ENCODE data around the gene COX8A. TPM values are rescaled to one million over a fixed set of nuclear protein-coding genes. Genes with fewer than 3 reads are reported as not detected.

COX8A gene
- total and polyA plus RNA-seq, 2 of the 8 experiments (the other 6 are each of a cell fraction or from before 2014, with no cell fraction given): 365 to 1,720 TPM

GRCh38 chr11:63942803-63943202, 31.6 kb upstream of the COX8A start:
- no peak overlapping the region for H2BK5ac ChIP-seq (ENCODE audit: low read depth, low read length)
- 84% methylated on average over 3 of the region's 3 CpGs; no CpG with 5 or more reads in 1 of the 2 experiments for WGBS, 2 experiments (ENCODE audit: extremely low coverage in 1 of 2, insufficient coverage in 1 of 2, insufficient read length in 1 of 2, insufficient replicate concordance in 2 of 2, low coverage in 1 of 2, low lambda C conversion rate in 2 of 2, missing lambda C conversion rate in 1 of 2)
- H3K4me2 ChIP-seq (ENCODE audit: insufficient read depth in 1 of 2, low read depth in 2 of 2, low read length in 2 of 2): no peak overlapping the region
- H3K14ac ChIP-seq (ENCODE audit: insufficient read length): no peak overlapping the region
- H3K9ac ChIP-seq (replicated peaks in 1 of 4; ENCODE audit: extremely low read depth in 1 of 4, low read depth in 3 of 4, low read length in 3 of 4): no peak overlapping the region
- H3K79me1 ChIP-seq (ENCODE audit: low read depth, low read length): peaks cover 3% of the 10 kb centered on the region; the same call in 1 of the 2 replicates
- H3K9me3 ChIP-seq (ENCODE audit: insufficient read depth in 2 of 2, low read depth in 1 of 2, low read length in 1 of 2): no peaks in the 10 kb centered on the region
- no peak overlapping the region for H2AFZ ChIP-seq (ENCODE audit: low read length)
- no peak overlapping the region for H3K27ac ChIP-seq (ENCODE audit: low read depth, low read length)
- no peak overlapping the region for H3K23ac ChIP-seq (ENCODE audit: insufficient read length)
- H2BK12ac ChIP-seq (ENCODE audit: low read depth, low read length): 0 out of 2 replicates have a peak overlapping the region, but pooled peaks have one; percentile 50
- H2BK15ac ChIP-seq (ENCODE audit: low read length): no peak overlapping the region
- H3K18ac ChIP-seq (ENCODE audit: extremely low read depth, low read length): no peak overlapping the region
- H2AK5ac ChIP-seq (ENCODE audit: low read depth, low read length): no peak overlapping the region
- peaks cover 8 to 15% of the 10 kb centered on the region in 2 experiments for H4K20me1 ChIP-seq (replicated peaks in 1 of 2; ENCODE audit: control insufficient read depth in 1 of 2, insufficient read depth in 2 of 2, low read length in 2 of 2)
- H3K27me3 ChIP-seq (replicated peaks in 1 of 4; ENCODE audit: control insufficient read depth in 3 of 4, extremely low read depth in 1 of 4, insufficient read depth in 3 of 4, low read length in 3 of 4): no peaks in the 10 kb centered on the region
- H2BK20ac ChIP-seq (ENCODE audit: low read length): no peak overlapping the region
- H3K23me2 ChIP-seq (ENCODE audit: low read depth, low read length): peaks cover 12% of the 10 kb centered on the region
- peaks cover 4 to 52% of the 10 kb centered on the region in 2 experiments for H3K79me2 ChIP-seq (ENCODE audit: control insufficient read depth in 1 of 2, insufficient read depth in 2 of 2, low read length in 2 of 2)
- FAIRE-seq (no peak), DNase-seq (ENCODE audit: low read depth in 1 of 2, low spot score in 2 of 2) (no peak)
- POLR2A ChIA-PET (ENCODE audit: partially characterized antibody): interaction anchor here (0.9 to 2.5 kb wide), 4 partner anchors 23 to 178 kb away, joined by 3 to 9 read pairs (median 4); partner anchors contain the start of gene ZFTA
- no peak overlapping the region for H3K4ac ChIP-seq (replicated peaks; ENCODE audit: insufficient read length, low read depth, low read length)
- no peak overlapping the region for H2BK120ac ChIP-seq (replicated peaks; ENCODE audit: low read depth, low read length)
- H4K91ac ChIP-seq (replicated peaks; ENCODE audit: insufficient read length, low read length): no peak overlapping the region
- H3K4me3 ChIP-seq (ENCODE audit: extremely low read depth in 1 of 4, insufficient read depth in 2 of 4, low read depth in 3 of 4, low read length in 4 of 4): no peak overlapping the region
- CTCF ChIA-PET (ENCODE audit: partially characterized antibody): interaction anchor here (0.6 to 6.3 kb wide), 8 partner anchors 8 to 206 kb away, joined by 3 to 51 read pairs (median 3); partner anchors contain the start of gene RCOR2
- H3K56ac ChIP-seq (replicated peaks; ENCODE audit: insufficient read length, low read depth, low read length): no peak overlapping the region
- peaks cover 6 to 14% (median 10%) of the 10 kb centered on the region in 4 experiments; a peak in 6 of 8 replicates for H3K36me3 ChIP-seq (ENCODE audit: control insufficient read depth in 2 of 4, insufficient read depth in 4 of 4, low read length in 3 of 4)
- H4K5ac ChIP-seq (ENCODE audit: insufficient read length, low read depth, low read length): no peak overlapping the region
- H3K4me1 ChIP-seq (replicated peaks in 1 of 4; ENCODE audit: control insufficient read depth in 3 of 4, insufficient read depth in 4 of 4, low read length in 3 of 4): no peaks in the 10 kb centered on the region; a peak in 2 of 7 replicates
- no peak overlapping the region for H4K8ac ChIP-seq (ENCODE audit: extremely low read depth, insufficient read depth, low read length)
- TF ChIP-seq KDM4A (IDR thresholded peaks at IDR 0.05; ENCODE audit: low read depth, low read length, severe bottlenecking): no peak
- no peak for TF ChIP-seq SUZ12 (IDR thresholded peaks at IDR 0.05; ENCODE audit: low read length)
- no peak for TF ChIP-seq NRF1 (IDR thresholded peaks at IDR 0.05; ENCODE audit: low read depth, low read length)
- TF ChIP-seq NANOG (IDR thresholded peaks at IDR 0.05; ENCODE audit: insufficient read depth, low read depth, low read length, poor library complexity, severe bottlenecking): no peak
- no peak for TF ChIP-seq RBBP5 (IDR thresholded peaks at IDR 0.05; ENCODE audit: borderline replicate concordance, low read depth, low read length)
- no peak for TF ChIP-seq RNF2 (IDR thresholded peaks at IDR 0.05; ENCODE audit: borderline replicate concordance, low read depth, low read length, missing control alignments, poor library complexity, severe bottlenecking)
- no peak for TF ChIP-seq SIX5 (IDR thresholded peaks at IDR 0.05; ENCODE audit: low read depth, low read length)
- no peak for TF ChIP-seq TAF1 (IDR thresholded peaks at IDR 0.05; ENCODE audit: low read depth, low read length)
- TF ChIP-seq CTCF (IDR thresholded peaks at IDR 0.05; ENCODE audit: control extremely low read depth in 1 of 3, insufficient read depth in 1 of 3, low read depth in 1 of 3, low read length in 3 of 3): no peak
- TF ChIP-seq EZH2 (IDR thresholded peaks at IDR 0.05; ENCODE audit: low read depth, low read length, severe bottlenecking): no peak
